ENCODE measurements around the gene SMIM10L2A.

Gene SMIM10L2A

GRCh38 chrX:135391734-135392133, 30.0 kb upstream of the SMIM10L2A start:
- H2BK12ac ChIP-seq (ENCODE audit: low read length in 2 of 2), result no peak overlapping the region

GRCh38 chrX:135393051-135393450, 28.7 kb upstream of the SMIM10L2A start:
- Histone ChIP-seq H3K36me3 (ENCODE audit: control insufficient read depth in 1 of 2, insufficient read depth in 2 of 2, low read depth in 1 of 2, low read length in 2 of 2) (no peaks in the 10 kb centered on the region), H3K4me1 (ENCODE audit: control insufficient read depth, insufficient read depth, low read depth, low read length) (no peaks in the 10 kb centered on the region), H3K79me1 (replicated peaks; ENCODE audit: low read length, poor library complexity, severe bottlenecking) (no peaks in the 10 kb centered on the region), H2BK12ac (ENCODE audit: low read length in 2 of 2) (no peak overlapping the region), H4K8ac (ENCODE audit: low read length) (no peak overlapping the region), H2BK15ac (ENCODE audit: low read depth, poor library complexity, severe bottlenecking) (no peak overlapping the region), H4K91ac (ENCODE audit: low read length) (no peak overlapping the region), H3K4me2 (ENCODE audit: low read length, poor library complexity, severe bottlenecking) (no peak overlapping the region), H2AK5ac (ENCODE audit: low read length, severe bottlenecking) (no peak overlapping the region), H2BK120ac (ENCODE audit: low read depth, low read length) (no peak overlapping the region), H3K27ac (ENCODE audit: low read length, poor library complexity, severe bottlenecking) (no peak overlapping the region), H3K18ac (ENCODE audit: low read depth in 1 of 2, low read length in 2 of 2) (no peak overlapping the region), H3K4ac (ENCODE audit: low read depth in 1 of 2, low read length in 2 of 2) (no peak overlapping the region), H2BK5ac (ENCODE audit: low read depth, low read length, poor library complexity, severe bottlenecking) (no peak overlapping the region), H3K4me3 (ENCODE audit: insufficient read depth in 1 of 2, low read depth in 1 of 2, low read length in 2 of 2) (no peak overlapping the region), H3K14ac (ENCODE audit: low read length in 2 of 2) (no peak overlapping the region), H3K9ac (ENCODE audit: low read length) (no peak overlapping the region), H2AFZ (ENCODE audit: low read depth, low read length) (no peak overlapping the region), H3K23ac (ENCODE audit: low read length in 2 of 2) (no peak overlapping the region), H3K27me3 (ENCODE audit: control insufficient read depth in 1 of 2, insufficient read depth in 1 of 2, low read length in 2 of 2) (peaks cover 0 to 7% of the 10 kb centered on the region in 2 experiments), H3K9me3 (ENCODE audit: control insufficient read depth, low read length) (no peaks in the 10 kb centered on the region)
- no peak for DNase-seq
- 89% methylated on average over 4 of the region's 5 CpGs for WGBS

More at GRCh38 chrX:135391734-135392133, 30.0 kb upstream of the SMIM10L2A start:
- no peak overlapping the region for H3K4me2 ChIP-seq (ENCODE audit: low read length, poor library complexity, severe bottlenecking)
- no peak overlapping the region for H4K91ac ChIP-seq (ENCODE audit: low read length)
- H2AK5ac ChIP-seq (ENCODE audit: low read length, severe bottlenecking), result no peak overlapping the region
- H3K9ac ChIP-seq (ENCODE audit: low read length), result no peak overlapping the region
- no peaks in the 10 kb centered on the region for H3K9me3 ChIP-seq (ENCODE audit: control insufficient read depth, low read length)
- no peak overlapping the region for H3K4me3 ChIP-seq (ENCODE audit: insufficient read depth in 1 of 2, low read depth in 1 of 2, low read length in 2 of 2)
- H3K14ac ChIP-seq (ENCODE audit: low read length in 2 of 2), result no peak overlapping the region
- 80% methylated on average over 6 of the region's 7 CpGs for WGBS
- no peak overlapping the region for H2BK120ac ChIP-seq (ENCODE audit: low read depth, low read length)
- H2BK15ac ChIP-seq (ENCODE audit: low read depth, poor library complexity, severe bottlenecking), result no peak overlapping the region
- no peak for DNase-seq
- H3K27me3 ChIP-seq (ENCODE audit: control insufficient read depth in 1 of 2, insufficient read depth in 1 of 2, low read length in 2 of 2), result peaks cover 0 to 7% of the 10 kb centered on the region in 2 experiments
- no peak overlapping the region for H3K23ac ChIP-seq (ENCODE audit: low read length in 2 of 2)
- no peak overlapping the region for H3K4ac ChIP-seq (ENCODE audit: low read depth in 1 of 2, low read length in 2 of 2)
- H3K27ac ChIP-seq (ENCODE audit: low read length, poor library complexity, severe bottlenecking), result no peak overlapping the region
- H3K18ac ChIP-seq (ENCODE audit: low read depth in 1 of 2, low read length in 2 of 2), result no peak overlapping the region
- no peaks in the 10 kb centered on the region for H3K36me3 ChIP-seq (ENCODE audit: control insufficient read depth in 1 of 2, insufficient read depth in 2 of 2, low read depth in 1 of 2, low read length in 2 of 2)
- H3K4me1 ChIP-seq (ENCODE audit: control insufficient read depth, insufficient read depth, low read depth, low read length), result no peaks in the 10 kb centered on the region
- no peak overlapping the region for H4K8ac ChIP-seq (ENCODE audit: low read length)
- H2AFZ ChIP-seq (ENCODE audit: low read depth, low read length), result no peak overlapping the region
- H2BK5ac ChIP-seq (ENCODE audit: low read depth, low read length, poor library complexity, severe bottlenecking), result no peak overlapping the region
- no peaks in the 10 kb centered on the region for H3K79me1 ChIP-seq (replicated peaks; ENCODE audit: low read length, poor library complexity, severe bottlenecking)

- H3K4me1 ChIP-seq (ENCODE audit: control insufficient read depth, insufficient read depth, low read depth, low read length), result no peaks in the 10 kb centered on the region
- WGBS, result 71% methylated on average over 3 of the region's 6 CpGs
- H4K91ac ChIP-seq (ENCODE audit: low read length), result no peak overlapping the region
These were observed 26.7 kb upstream of the SMIM10L2A start for GRCh38 chrX:135395064-135395463.

GRCh38 chrX:135396109-135396508, 25.6 kb upstream of the SMIM10L2A start:
- Histone ChIP-seq H4K8ac (ENCODE audit: low read length) (no peak overlapping the region), H4K91ac (ENCODE audit: low read length) (no peak overlapping the region), H3K4me1 (ENCODE audit: control insufficient read depth, insufficient read depth, low read depth, low read length) (no peaks in the 10 kb centered on the region), H3K9me3 (ENCODE audit: control insufficient read depth, low read length) (no peaks in the 10 kb centered on the region), H2BK5ac (ENCODE audit: low read depth, low read length, poor library complexity, severe bottlenecking) (no peak overlapping the region), H3K36me3 (ENCODE audit: control insufficient read depth in 1 of 2, insufficient read depth in 2 of 2, low read depth in 1 of 2, low read length in 2 of 2) (no peaks in the 10 kb centered on the region), H2BK15ac (ENCODE audit: low read depth, poor library complexity, severe bottlenecking) (no peak overlapping the region), H3K23ac (ENCODE audit: low read length in 2 of 2) (no peak overlapping the region), H2AFZ (ENCODE audit: low read depth, low read length) (no peak overlapping the region), H3K4me3 (ENCODE audit: insufficient read depth in 1 of 2, low read depth in 1 of 2, low read length in 2 of 2) (no peak overlapping the region), H3K27ac (ENCODE audit: low read length, poor library complexity, severe bottlenecking) (no peak overlapping the region), H3K14ac (ENCODE audit: low read length in 2 of 2) (no peak overlapping the region), H2BK120ac (ENCODE audit: low read depth, low read length) (no peak overlapping the region), H3K4ac (ENCODE audit: low read depth in 1 of 2, low read length in 2 of 2) (no peak overlapping the region), H3K4me2 (ENCODE audit: low read length, poor library complexity, severe bottlenecking) (no peak overlapping the region), H3K27me3 (ENCODE audit: control insufficient read depth in 1 of 2, insufficient read depth in 1 of 2, low read length in 2 of 2) (peaks cover 0 to 7% of the 10 kb centered on the region in 2 experiments), H2BK12ac (ENCODE audit: low read length in 2 of 2) (no peak overlapping the region), H2AK5ac (ENCODE audit: low read length, severe bottlenecking) (no peak overlapping the region), H3K18ac (ENCODE audit: low read depth in 1 of 2, low read length in 2 of 2) (no peak overlapping the region), H3K79me1 (replicated peaks; ENCODE audit: low read length, poor library complexity, severe bottlenecking) (no peaks in the 10 kb centered on the region), H3K9ac (ENCODE audit: low read length) (no peak overlapping the region)
- WGBS, result no CpG with 5 or more reads among the region's 4 CpGs
- no peak for DNase-seq

More at GRCh38 chrX:135395064-135395463, 26.7 kb upstream of the SMIM10L2A start:
- no peak overlapping the region for H3K4ac ChIP-seq (ENCODE audit: low read depth in 1 of 2, low read length in 2 of 2)
- H3K18ac ChIP-seq (ENCODE audit: low read depth in 1 of 2, low read length in 2 of 2), result no peak overlapping the region
- H3K79me1 ChIP-seq (replicated peaks; ENCODE audit: low read length, poor library complexity, severe bottlenecking), result no peaks in the 10 kb centered on the region
- H3K27me3 ChIP-seq (ENCODE audit: control insufficient read depth in 1 of 2, insufficient read depth in 1 of 2, low read length in 2 of 2), result peaks cover 0 to 10% of the 10 kb centered on the region in 2 experiments
- H2BK5ac ChIP-seq (ENCODE audit: low read depth, low read length, poor library complexity, severe bottlenecking), result no peak overlapping the region
- H3K23ac ChIP-seq (ENCODE audit: low read length in 2 of 2), result no peak overlapping the region
- H3K4me3 ChIP-seq (ENCODE audit: insufficient read depth in 1 of 2, low read depth in 1 of 2, low read length in 2 of 2), result no peak overlapping the region
- H3K9ac ChIP-seq (ENCODE audit: low read length), result no peak overlapping the region
- no peak overlapping the region for H2BK15ac ChIP-seq (ENCODE audit: low read depth, poor library complexity, severe bottlenecking)
- no peaks in the 10 kb centered on the region for H3K9me3 ChIP-seq (ENCODE audit: control insufficient read depth, low read length)
- no peak overlapping the region for H2AK5ac ChIP-seq (ENCODE audit: low read length, severe bottlenecking)
- H3K14ac ChIP-seq (ENCODE audit: low read length in 2 of 2), result no peak overlapping the region
- no peaks in the 10 kb centered on the region for H3K36me3 ChIP-seq (ENCODE audit: control insufficient read depth in 1 of 2, insufficient read depth in 2 of 2, low read depth in 1 of 2, low read length in 2 of 2)
- no peak overlapping the region for H2BK120ac ChIP-seq (ENCODE audit: low read depth, low read length)
- no peak overlapping the region for H3K4me2 ChIP-seq (ENCODE audit: low read length, poor library complexity, severe bottlenecking)
- DNase-seq, result no peak
- no peak overlapping the region for H4K8ac ChIP-seq (ENCODE audit: low read length)
- no peak overlapping the region for H2BK12ac ChIP-seq (ENCODE audit: low read length in 2 of 2)
- no peak overlapping the region for H3K27ac ChIP-seq (ENCODE audit: low read length, poor library complexity, severe bottlenecking)
- no peak overlapping the region for H2AFZ ChIP-seq (ENCODE audit: low read depth, low read length)

Data from mesenchymal stem cell (in vitro differentiated cells and primary cell).